HepG2 (cell line): ENCODE data around the gene S100P. TPM values are rescaled to one million over a fixed set of nuclear protein-coding genes. Genes with fewer than 3 reads are reported as not detected.

Source experiments
- ARID2 ChIP-seq: sonication (generic); formaldehyde crosslinking; IDR thresholded peaks from 2 replicates; pipeline ENCODE4 v1.8.1; 2022; ENCODE audit warnings: mild to moderate bottlenecking, missing genetic modification reagents, borderline replicate concordance
- ARNT2 ChIP-seq: sonication (generic); formaldehyde crosslinking; IDR thresholded peaks from 2 replicates; pipeline ENCODE4 v1.8.0; 2022; ENCODE audit warnings: mild to moderate bottlenecking, low read depth, missing genetic modification reagents, moderate library complexity
- ATF3 ChIP-seq: sonication (generic); formaldehyde crosslinking; IDR thresholded peaks from 2 replicates; pipeline ENCODE4 v1.4.0; 2020; ENCODE audit warnings: missing genetic modification reagents
- BRD4 ChIP-seq: sonication (generic); formaldehyde crosslinking; IDR thresholded peaks from 2 replicates; pipeline ENCODE4 v1.4.0; 2020; ENCODE audit warnings: missing genetic modification reagents
- DRAP1 ChIP-seq: IDR thresholded peaks from 2 replicates; pipeline ENCODE4 v1.6.1; 2016; ENCODE audit warnings: missing genetic modification reagents, missing compliant biosample characterization
- FOSL1 ChIP-seq: sonication (generic); formaldehyde crosslinking; IDR thresholded peaks from 2 replicates; pipeline ENCODE4 v1.9.0; 2021; ENCODE audit warnings: missing genetic modification reagents, borderline replicate concordance
- GLI4 ChIP-seq: sonication (generic); formaldehyde crosslinking; IDR thresholded peaks from 2 replicates; pipeline ENCODE4 v1.5.1; 2020; ENCODE audit warnings: missing genetic modification reagents, mild to moderate bottlenecking, moderate library complexity, borderline replicate concordance
- MED1 ChIP-seq: sonication (generic); formaldehyde crosslinking; IDR thresholded peaks from 2 replicates; pipeline ENCODE4 v1.4.0; 2020; ENCODE audit warnings: missing genetic modification reagents
- MYNN ChIP-seq: sonication (generic); formaldehyde crosslinking; IDR thresholded peaks from 2 replicates; pipeline ENCODE4 v1.4.0; 2020; ENCODE audit warnings: mild to moderate bottlenecking, low read depth, missing genetic modification reagents
- NFKB2 ChIP-seq: sonication (generic); formaldehyde crosslinking; IDR thresholded peaks from 2 replicates; pipeline ENCODE4 v1.4.0; 2020; ENCODE audit warnings: missing genetic modification reagents, borderline replicate concordance
- PHF8 ChIP-seq: sonication (generic); formaldehyde crosslinking; IDR thresholded peaks from 2 replicates; pipeline ENCODE4 v1.5.0; 2020; ENCODE audit warnings: missing genetic modification reagents
- SAP130 ChIP-seq: IDR thresholded peaks from 2 replicates; pipeline ENCODE4 v1.6.1; 2016; ENCODE audit warnings: low read depth
- TBX3 ChIP-seq: fragments of 450-650 bp; IDR thresholded peaks from 2 replicates; pipeline ENCODE4 v1.6.1; 2017; ENCODE audit warnings: antibody characterized with exemption, mild to moderate bottlenecking, inconsistent platforms, borderline replicate concordance
- ZBTB34 ChIP-seq: sonication (generic); formaldehyde crosslinking; IDR thresholded peaks from 2 replicates; pipeline ENCODE4 v1.8.0; 2022; ENCODE audit warnings: mild to moderate bottlenecking, missing genetic modification reagents
- ZBTB42 ChIP-seq: sonication (generic); formaldehyde crosslinking; IDR thresholded peaks from 2 replicates; pipeline ENCODE4 v1.5.0; 2020; ENCODE audit warnings: mild to moderate bottlenecking, missing genetic modification reagents
- ZMYM2 ChIP-seq: sonication (generic); formaldehyde crosslinking; IDR thresholded peaks from 2 replicates; pipeline ENCODE4 v1.8.0; 2022; ENCODE audit warnings: mild to moderate bottlenecking, missing genetic modification reagents
- ZNF142 ChIP-seq: sonication (generic); formaldehyde crosslinking; IDR thresholded peaks from 2 replicates; pipeline ENCODE4 v1.4.0; 2020; ENCODE audit warnings: missing genetic modification reagents
- ZNF335 ChIP-seq: sonication (generic); formaldehyde crosslinking; IDR thresholded peaks from 2 replicates; pipeline ENCODE4 v1.4.0; 2020; ENCODE audit warnings: missing genetic modification reagents
- ZNF530 ChIP-seq: sonication (generic); formaldehyde crosslinking; IDR thresholded peaks from 2 replicates; pipeline ENCODE4 v1.5.0; 2020; ENCODE audit warnings: low read depth, mild to moderate bottlenecking, missing genetic modification reagents
- ZNF569 ChIP-seq: sonication (generic); formaldehyde crosslinking; IDR thresholded peaks from 2 replicates; pipeline ENCODE4 v1.5.0; 2020; ENCODE audit warnings: mild to moderate bottlenecking, missing genetic modification reagents, moderate library complexity, borderline replicate concordance
- ZNF580 ChIP-seq: IDR thresholded peaks from 2 replicates; pipeline ENCODE4 v1.6.1; 2016; ENCODE audit warnings: low read depth, borderline replicate concordance
- ZNF749 ChIP-seq: sonication (generic); formaldehyde crosslinking; IDR thresholded peaks from 2 replicates; pipeline ENCODE4 v1.8.0; 2022; ENCODE audit warnings: mild to moderate bottlenecking, missing genetic modification reagents, moderate library complexity, borderline replicate concordance
- ZSCAN21 ChIP-seq: sonication (generic); formaldehyde crosslinking; IDR thresholded peaks from 2 replicates; pipeline ENCODE4 v1.8.0; 2022; ENCODE audit warnings: mild to moderate bottlenecking, missing genetic modification reagents, moderate library complexity, borderline replicate concordance
- polyA plus RNA-seq, 8 experiments: library from polyadenylated mRNA; depleted of rRNA in 3 of 8; stranded (reverse) in 7 of 8; unstranded in 1 of 8; fragments of >200 nt; fragmentation: Illumina TruSeq in 4 of 8; extraction: Trizol in 4 of 8; gene quantifications; 2 replicates each; pipeline versions ENCODE4 v1.2.1 to v1.2.3, GENCODE V29; 2011 to 2016; ENCODE audit warnings: low read depth in 4 of 8, missing spikeins in 1 of 8, mixed read lengths in 1 of 8; ENCODE audit not compliant: insufficient read depth in 1 of 8
- total RNA-seq, 5 experiments: library from RNA; depleted of rRNA; stranded (reverse); fragments of >200 nt; fragmentation: Illumina TruSeq; extraction: Trizol; gene quantifications; 2 replicates each; pipeline ENCODE4 v1.2.3, GENCODE V29; 2016; ENCODE audit warnings: low read depth in 1 of 5

The S100P gene
- total and polyA plus RNA-seq, 2 of the 13 experiments (the other 11 are each of a cell fraction or from before 2014, with no cell fraction given), result 278 to 1,649 TPM

- no peak for TF ChIP-seq ZNF142
- TF ChIP-seq DRAP1 (CRISPR knock-in tag), result no peak
- TF ChIP-seq ZNF530, result no peak
- TF ChIP-seq SAP130 (CRISPR knock-in tag), result peak; percentile 49; the same call in 1 of the 2 replicates
- TF ChIP-seq ZMYM2 (CRISPR knock-in tag), result no peak
- peak; percentile 39; the same call in 1 of the 2 replicates for TF ChIP-seq ATF3 (CRISPR knock-in tag)
- no peak for TF ChIP-seq MED1 (CRISPR knock-in tag)
- no peak for TF ChIP-seq MYNN (CRISPR knock-in tag)
- TF ChIP-seq TBX3, result no peak
- no peak for TF ChIP-seq ZNF569 (CRISPR knock-in tag)
- TF ChIP-seq ZSCAN21 (CRISPR knock-in tag), result 0 out of 2 replicates have a peak, but pooled peaks have one; percentile 67
- TF ChIP-seq ZBTB42, result no peak
- no peak for TF ChIP-seq GLI4 (CRISPR knock-in tag)
- TF ChIP-seq ARID2 (CRISPR knock-in tag), result no peak
- no peak for TF ChIP-seq PHF8 (CRISPR knock-in tag)
- TF ChIP-seq ARNT2 (CRISPR knock-in tag), result no peak
- TF ChIP-seq ZNF749, result no peak
- no peak for TF ChIP-seq ZNF580 (CRISPR knock-in tag)
- no peak for TF ChIP-seq ZNF335 (CRISPR knock-in tag)
- peak; percentile 62; the same call in 1 of the 2 replicates for TF ChIP-seq NFKB2
- peak; percentile 42; the same call in 1 of the 2 replicates for TF ChIP-seq FOSL1
- no peak for TF ChIP-seq BRD4 (CRISPR knock-in tag)
- TF ChIP-seq ZBTB34, result no peak
Observed at GRCh38 chr4:6734165-6734786, 40.6 kb downstream of the S100P start (continued).
